HT1080 (cell line): ENCODE results near the gene GPR89B. TPM values are rescaled to one million over a fixed set of nuclear protein-coding genes. Genes with fewer than 3 reads are reported as not detected.
"Not testable (repeated sequence)": the region's sequence is repeated elsewhere in the genome, so short reads cannot be mapped to it uniquely, and the experiment has no call there.

ENCODE experiments used
- DNase-seq: peaks from one replicate; pipeline ENCODE4 v3.0.0-alpha.2; 2015; ENCODE audit warnings: low read depth
- total RNA-seq: library from RNA; depleted of rRNA; stranded (reverse); fragments of >200 nt; shearing (Covaris generic); gene quantifications from 2 replicates; pipeline ENCODE4 v1.2.3, GENCODE V29; 2014

GPR89B gene
- total RNA-seq, 1 experiment from 2014 or later: 6.8 TPM

GRCh38 chr1:147935296-147935695 lies 7.1 kb downstream of the GPR89B start:
- DNase-seq: not testable (repeated sequence)

- DNase-seq: not testable (repeated sequence)
These were observed 12.2 kb downstream of the GPR89B start for GRCh38 chr1:147940456-147940855.

GRCh38 chr1:147942563-147942962 lies 14.3 kb downstream of the GPR89B start:
- not testable (repeated sequence) for DNase-seq

DNA sequence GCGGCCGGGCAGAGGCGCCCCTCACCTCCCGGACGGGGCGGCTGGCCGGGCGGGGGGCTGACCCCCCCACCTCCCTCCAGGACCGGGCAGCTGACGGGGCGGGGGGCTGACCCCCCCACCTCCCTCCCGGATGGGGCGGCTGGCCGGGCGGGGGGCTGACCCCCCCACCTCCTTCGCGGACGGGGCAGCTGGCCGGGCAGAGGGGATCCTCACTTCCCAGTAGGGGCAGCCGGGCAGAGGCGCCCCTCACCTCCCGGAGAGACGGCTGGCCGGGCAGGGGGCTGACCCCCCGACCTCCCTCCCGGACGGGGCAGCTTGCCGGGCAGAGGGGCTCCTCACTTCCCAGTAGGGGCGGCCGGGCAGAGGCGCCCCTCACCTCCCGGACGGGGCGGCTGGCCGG lies 21.3 kb downstream of the GPR89B start:
- DNase-seq: not testable (repeated sequence)

DNA sequence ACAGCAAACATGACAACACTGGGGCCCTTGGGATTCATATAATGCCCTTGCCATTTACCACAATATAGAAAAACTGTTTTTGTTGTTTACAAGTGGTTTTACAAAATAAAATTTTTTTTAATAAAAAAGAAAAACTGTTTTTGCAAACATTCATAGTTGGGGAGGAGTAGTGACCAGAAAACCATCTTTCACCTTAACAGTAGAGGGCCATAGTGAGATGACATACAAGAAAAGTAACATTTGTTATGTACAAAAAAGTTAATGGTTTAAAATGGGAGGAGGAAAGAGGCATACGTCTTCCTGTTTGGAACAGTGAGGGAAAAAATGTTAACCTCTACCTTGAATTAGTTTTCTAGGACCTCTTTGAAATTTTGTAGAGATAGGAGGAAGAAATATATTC lies 30.7 kb downstream of the GPR89B start:
- not testable (repeated sequence) for DNase-seq

DNA sequence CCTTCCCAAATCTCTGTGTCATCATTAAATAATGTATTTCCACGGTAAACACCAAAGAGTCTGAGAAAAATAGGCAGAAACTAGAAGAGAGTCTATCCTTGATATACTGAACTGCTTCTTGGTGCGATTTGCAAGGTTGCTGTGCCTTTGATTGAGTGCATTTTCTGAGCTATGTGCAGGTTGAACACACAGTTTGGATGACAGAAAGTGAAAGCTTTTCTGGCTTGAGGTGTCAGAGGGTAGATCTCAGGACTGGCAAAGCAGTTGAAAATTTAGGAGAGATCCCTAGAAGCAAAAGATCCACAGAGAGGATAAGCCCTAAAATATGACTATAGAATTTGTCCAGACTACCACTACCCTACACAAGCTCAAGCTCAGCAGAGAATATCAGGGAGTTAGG lies 31.5 kb downstream of the GPR89B start:
- DNase-seq: not testable (repeated sequence)

DNA sequence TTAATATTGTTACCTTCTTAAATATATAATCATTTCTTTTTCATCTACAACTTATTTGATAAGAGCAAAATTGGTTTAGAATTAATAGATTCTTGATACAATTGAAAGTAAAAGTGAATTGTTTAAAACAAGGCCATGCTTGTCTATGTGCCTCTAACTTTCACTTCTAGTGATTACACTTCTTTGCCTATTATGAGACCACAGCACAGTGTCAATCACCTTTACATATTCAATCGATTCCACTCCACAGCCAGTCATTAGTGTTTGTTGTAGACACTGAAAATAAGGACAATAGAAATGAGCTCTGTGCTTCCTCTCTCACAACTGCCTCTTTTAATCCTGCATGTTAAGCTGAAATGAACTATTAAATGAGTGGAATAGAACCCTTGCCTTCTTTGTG lies 36.4 kb downstream of the GPR89B start:
- not testable (repeated sequence) for DNase-seq

GRCh38 chr1:147966657-147967056 lies 38.4 kb downstream of the GPR89B start:
- not testable (repeated sequence) for DNase-seq

DNA sequence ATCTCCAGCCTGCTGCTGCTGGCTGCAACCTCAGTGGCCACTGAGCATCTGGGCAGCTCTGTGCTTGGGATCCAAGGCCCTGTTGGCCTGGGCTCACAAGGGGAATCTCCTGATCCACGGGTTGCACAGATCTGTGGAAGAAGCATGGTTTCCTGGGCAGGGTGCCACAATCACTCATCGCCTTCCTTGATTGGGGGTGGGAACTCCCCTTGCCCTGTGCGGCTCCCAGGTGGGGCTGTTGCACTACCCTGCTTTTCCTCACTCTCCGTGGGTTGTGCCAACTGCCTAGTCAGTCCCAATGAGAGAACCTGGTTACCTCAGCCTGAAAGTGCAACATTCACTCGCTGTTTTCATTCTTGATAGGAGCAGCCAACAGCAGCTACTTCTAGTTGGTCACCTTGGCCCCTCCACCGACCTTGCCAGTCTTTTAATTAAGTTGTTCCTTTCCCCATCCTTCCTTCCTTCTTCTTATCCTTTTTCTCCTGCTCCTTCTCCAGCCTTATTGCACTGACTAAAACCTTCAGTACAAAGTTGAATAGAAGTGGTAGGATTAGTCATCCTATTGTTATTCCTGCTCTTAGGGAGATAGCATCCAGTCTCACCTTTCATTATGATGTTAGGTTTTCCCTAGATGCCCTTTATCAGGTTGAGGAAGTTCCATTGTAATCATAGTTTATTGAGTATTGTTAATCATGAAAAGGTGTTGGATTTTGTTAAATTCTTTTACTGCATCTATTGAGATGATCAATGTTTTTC lies 50.9 kb downstream of the GPR89B start:
- DNase-seq: peak; percentile 4

GRCh38 chr1:147985374-147985773 lies 57.2 kb downstream of the GPR89B start:
- not testable (repeated sequence) for DNase-seq

DNA sequence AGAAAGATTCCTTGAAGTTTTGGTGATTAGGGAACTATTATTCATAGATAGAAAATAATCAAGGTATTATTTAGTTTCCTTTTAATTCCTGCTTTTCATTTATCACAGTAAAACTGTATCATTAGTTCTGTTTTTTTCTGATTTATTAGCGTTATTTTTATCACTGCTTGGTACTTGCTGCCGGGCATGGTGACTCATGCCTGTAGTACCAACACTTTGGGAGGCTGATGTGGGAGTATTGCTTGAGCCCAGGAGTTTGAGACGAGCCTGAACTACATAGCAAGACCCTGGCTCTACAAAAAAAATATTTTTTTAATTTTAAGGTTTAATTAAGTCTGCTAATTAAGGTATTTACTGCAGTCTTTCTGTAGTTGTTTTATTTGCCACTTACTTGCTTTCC lies 59.7 kb downstream of the GPR89B start:
- DNase-seq: not testable (repeated sequence)

DNA sequence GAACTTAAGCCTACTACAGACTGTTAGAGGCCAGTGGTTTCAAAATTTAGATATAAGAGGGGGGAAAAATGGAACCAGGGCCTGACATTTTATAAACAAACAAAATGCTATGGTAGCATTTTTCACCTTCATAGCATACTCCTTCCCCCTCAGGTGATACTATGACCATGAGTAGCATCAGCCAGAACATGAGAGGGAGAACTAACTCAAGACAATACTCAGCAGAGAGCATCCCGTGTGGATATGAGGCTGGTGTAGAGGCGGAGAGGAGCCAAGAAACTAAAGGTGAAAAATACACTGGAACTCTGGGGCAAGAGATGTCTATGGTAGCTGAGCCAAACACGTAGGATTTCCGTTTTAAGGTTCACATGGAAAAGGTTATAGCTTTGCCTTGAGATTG lies 64.7 kb downstream of the GPR89B start:
- DNase-seq: not testable (repeated sequence)

DNA sequence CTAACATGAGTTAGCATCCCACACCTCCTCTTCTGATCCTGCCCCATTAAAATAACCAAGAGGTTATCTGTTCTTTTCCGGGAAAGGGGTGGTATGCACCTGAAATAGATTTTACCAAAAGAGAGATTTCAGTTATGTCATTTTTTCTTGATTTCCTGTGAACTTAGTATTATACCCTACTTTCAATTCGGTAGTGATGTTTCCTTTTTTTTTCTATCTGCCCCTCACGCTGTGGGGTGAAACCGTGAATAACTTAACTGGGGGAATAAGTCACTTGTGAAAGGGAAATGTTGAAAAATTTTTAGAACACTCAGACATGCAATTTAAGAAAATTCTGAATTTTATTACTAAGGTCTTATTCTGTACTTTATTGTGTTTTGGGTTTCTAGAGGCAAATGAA lies 65.2 kb downstream of the GPR89B start:
- not testable (repeated sequence) for DNase-seq

- DNase-seq: not testable (repeated sequence)
These were observed 65.8 kb downstream of the GPR89B start for GRCh38 chr1:147993825-147994615.

DNA sequence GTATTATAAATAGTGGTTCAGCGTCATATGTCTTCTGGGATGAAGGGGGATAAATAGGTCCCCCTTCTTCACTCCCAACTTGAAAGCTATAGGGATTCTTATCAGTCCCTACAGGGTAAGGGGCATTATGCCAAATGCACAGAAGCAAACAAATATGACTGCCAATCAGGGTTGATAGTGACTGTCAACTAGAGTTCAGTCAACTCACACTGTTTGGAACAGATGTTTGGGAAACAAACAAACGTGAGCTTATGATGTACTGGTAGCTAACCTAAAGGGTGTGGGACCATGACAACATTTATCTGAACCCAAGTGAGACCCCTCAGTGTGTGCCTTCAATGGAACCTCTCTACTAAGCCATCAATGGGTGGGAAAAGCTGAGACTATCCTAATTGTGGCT lies 67.9 kb downstream of the GPR89B start:
- DNase-seq: not testable (repeated sequence)

GRCh38 chr1:148007724-148008123 lies 79.5 kb downstream of the GPR89B start:
- not testable (repeated sequence) for DNase-seq

DNA sequence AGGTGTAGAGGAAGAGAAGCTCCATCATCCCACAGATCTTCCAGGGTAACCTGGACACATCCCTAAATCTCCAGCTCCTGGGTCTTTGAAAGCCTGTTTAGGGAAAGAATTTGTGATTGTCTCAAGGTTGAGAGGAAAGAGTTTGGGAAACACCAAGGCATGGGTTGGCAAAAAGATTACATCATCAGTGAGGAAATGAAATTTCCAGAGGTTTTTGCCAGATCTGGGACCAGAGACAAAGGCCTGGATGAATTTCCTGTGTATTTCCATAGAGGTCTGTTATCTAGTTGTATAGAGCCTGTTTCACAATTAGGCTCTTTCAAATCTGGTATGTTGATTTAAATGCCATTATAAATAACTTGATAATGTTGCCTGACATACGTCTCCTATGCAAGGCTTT lies 82.3 kb downstream of the GPR89B start:
- no peak for DNase-seq

GRCh38 chr1:148013177-148014144 lies 85.2 kb downstream of the GPR89B start:
- not testable (repeated sequence) for DNase-seq

GRCh38 chr1:148014289-148015200 lies 86.3 kb downstream of the GPR89B start:
- not testable (repeated sequence) for DNase-seq

DNA sequence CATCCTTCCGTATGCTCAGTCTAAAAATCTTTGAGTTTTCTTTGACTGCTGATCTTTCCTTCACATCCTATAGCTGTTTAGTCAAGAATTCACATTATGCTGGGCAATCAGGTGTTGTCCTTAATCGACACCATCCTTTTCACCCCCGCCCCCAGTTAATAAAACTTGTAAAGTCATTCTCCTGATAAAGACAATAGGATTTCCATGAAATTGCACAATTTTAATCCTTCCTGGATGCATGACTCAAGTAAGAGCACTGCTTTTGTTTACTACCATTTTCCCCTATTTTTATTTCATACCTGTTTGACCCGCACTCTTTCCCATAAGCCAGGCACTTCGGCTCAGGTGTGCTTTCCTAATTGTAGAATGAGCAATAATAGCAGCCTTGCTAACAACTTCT lies 96.7 kb downstream of the GPR89B start:
- DNase-seq: not testable (repeated sequence)
